ENCODE results near the gene XYLT1. TPM values are rescaled to one million over a fixed set of nuclear protein-coding genes. Genes with fewer than 3 reads are reported as not detected.

The XYLT1 gene
- total RNA-seq, 6 experiments from 2014 or later, result 0.48 to 2.0 (median 0.59) TPM

DNA sequence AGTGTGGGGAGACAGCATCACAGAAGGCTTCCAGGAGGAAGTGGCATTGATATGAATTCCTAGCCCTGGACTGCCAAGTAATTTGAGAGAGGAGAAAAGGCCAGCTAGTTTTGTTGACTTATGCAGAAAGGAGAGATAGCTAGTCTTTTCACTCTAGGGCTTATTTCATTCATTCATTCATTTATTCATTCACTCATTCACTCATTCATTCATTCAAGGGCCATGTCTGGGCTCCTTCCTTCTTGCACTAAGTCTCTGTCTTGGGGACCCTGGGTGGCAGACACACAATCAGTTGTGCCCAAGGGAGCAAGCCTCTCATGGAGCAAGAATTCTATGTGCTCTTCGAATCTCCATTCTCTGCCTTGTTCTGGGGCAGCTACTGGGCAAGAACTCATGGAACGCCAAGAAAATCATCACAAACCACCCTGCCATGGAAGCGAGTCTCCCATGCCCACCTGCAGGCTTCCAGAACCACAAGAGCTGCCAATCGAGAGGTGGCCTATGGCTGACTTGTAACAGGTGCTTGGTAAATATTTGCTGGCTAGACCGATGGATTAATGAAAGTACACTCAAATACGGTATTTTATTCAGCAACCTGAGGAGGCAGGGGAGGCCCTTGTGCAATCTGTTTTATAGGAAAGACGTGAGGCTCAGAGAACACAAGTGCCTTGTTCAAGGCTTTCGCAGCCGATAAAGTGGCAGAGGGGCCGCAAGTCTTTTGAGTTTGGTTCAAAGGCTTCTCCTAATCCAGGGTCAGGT, 223.6 kb downstream of the XYLT1 start:
- no peak for ATAC-seq
- H3K27me3 ChIP-seq, result no peaks in the 10 kb centered on the region
- no peaks in the 10 kb centered on the region for H3K36me3 ChIP-seq
- H3K9me3 ChIP-seq, result no peaks in the 10 kb centered on the region
- intact Hi-C loops (cut with DNase I), result no loop called here
- WGBS (ENCODE audit: insufficient coverage, low coverage, low lambda C conversion rate, missing lambda C conversion rate), result 68% methylated on average over 7 of the region's 10 CpGs
- no peak for DNase-seq
- H3K4me1 ChIP-seq, result no peaks in the 10 kb centered on the region
- TF ChIP-seq, protein P1, sequence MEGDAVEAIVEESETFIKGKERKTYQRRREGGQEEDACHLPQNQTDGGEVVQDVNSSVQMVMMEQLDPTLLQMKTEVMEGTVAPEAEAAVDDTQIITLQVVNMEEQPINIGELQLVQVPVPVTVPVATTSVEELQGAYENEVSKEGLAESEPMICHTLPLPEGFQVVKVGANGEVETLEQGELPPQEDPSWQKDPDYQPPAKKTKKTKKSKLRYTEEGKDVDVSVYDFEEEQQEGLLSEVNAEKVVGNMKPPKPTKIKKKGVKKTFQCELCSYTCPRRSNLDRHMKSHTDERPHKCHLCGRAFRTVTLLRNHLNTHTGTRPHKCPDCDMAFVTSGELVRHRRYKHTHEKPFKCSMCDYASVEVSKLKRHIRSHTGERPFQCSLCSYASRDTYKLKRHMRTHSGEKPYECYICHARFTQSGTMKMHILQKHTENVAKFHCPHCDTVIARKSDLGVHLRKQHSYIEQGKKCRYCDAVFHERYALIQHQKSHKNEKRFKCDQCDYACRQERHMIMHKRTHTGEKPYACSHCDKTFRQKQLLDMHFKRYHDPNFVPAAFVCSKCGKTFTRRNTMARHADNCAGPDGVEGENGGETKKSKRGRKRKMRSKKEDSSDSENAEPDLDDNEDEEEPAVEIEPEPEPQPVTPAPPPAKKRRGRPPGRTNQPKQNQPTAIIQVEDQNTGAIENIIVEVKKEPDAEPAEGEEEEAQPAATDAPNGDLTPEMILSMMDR (IDR thresholded peaks at IDR 0.05), result no peak
- TF ChIP-seq POLR2A (IDR thresholded peaks at IDR 0.05), result no peak
- H3K4me3 ChIP-seq, result no peak overlapping the region
- no peak overlapping the region for H3K27ac ChIP-seq

DNA sequence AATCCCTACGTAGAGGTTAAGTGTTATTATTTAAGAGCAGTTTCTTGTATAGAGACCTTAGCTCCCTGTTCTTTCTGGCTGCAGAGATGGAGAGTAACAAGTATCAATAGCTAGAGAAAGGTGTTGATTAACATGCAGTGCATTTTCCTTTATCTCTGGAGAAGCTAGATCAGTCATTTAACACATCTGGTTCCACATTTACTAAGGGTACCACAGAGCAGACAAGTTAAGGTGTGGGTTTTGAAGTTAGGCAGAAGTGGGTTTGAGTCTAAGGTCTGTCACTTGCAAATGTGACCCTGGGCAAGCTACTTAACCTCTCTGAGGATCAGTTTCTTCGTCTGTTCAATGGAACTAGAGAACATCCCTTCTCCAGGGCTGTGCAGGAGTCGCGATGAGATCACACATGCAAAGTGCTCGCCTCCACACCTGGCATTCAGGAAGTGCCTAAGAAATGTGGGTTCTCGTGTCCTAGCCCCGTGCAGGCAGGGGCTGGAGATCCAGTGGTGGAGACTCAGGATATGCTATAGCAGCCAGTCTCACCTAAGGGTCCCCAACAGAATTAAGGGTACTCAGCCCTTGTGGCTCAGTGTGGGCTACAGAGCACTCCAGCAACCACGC, 224.4 kb downstream of the XYLT1 start:
- 53% methylated on average over 1 of the region's 8 CpGs for WGBS (ENCODE audit: insufficient coverage, low coverage, low lambda C conversion rate, missing lambda C conversion rate)
- intact Hi-C loops (cut with DNase I), result no loop called here

DNA sequence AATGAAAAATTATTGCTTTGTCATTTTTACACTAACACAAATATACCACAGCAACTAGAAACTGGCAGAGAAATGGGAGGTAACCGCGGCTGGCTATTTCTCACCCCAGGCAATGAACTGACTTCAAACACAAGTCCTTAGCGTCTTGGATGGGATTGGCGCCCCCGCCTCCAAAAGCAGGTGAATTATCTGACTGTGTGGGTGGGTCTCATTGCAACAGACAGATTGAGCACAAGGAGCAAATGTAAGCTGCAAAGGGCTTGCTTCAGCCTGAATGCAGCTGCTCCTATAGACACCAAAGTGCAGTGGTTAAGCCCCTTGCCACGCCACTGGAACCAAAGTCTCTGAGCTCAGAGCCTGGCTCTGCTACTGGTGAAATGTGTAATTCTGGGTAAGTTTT, 225.0 kb downstream of the XYLT1 start:
- no peaks in the 10 kb centered on the region for H3K9me3 ChIP-seq
- H3K36me3 ChIP-seq, result no peaks in the 10 kb centered on the region
- no peak for ATAC-seq
- intact Hi-C loops (cut with DNase I), result no loop called here
- no peak overlapping the region for H3K4me3 ChIP-seq
- no peaks in the 10 kb centered on the region for H3K4me1 ChIP-seq
- H3K27ac ChIP-seq, result no peak overlapping the region
- WGBS (ENCODE audit: insufficient coverage, low coverage, low lambda C conversion rate, missing lambda C conversion rate), result 58% methylated on average over 6 of the region's 6 CpGs
- DNase-seq, result no peak
- TF ChIP-seq POLR2A (IDR thresholded peaks at IDR 0.05), result no peak
- TF ChIP-seq, protein P1 (IDR thresholded peaks at IDR 0.05), result no peak
- no peaks in the 10 kb centered on the region for H3K27me3 ChIP-seq

More for the DNA sequence above, 224.4 kb downstream of the XYLT1 start:
- Histone ChIP-seq H3K27me3 (no peaks in the 10 kb centered on the region), H3K4me3 (no peak overlapping the region), H3K36me3 (no peaks in the 10 kb centered on the region), H3K4me1 (no peaks in the 10 kb centered on the region), H3K27ac (no peak overlapping the region), H3K9me3 (no peaks in the 10 kb centered on the region)
- DNase-seq, result no peak
- TF ChIP-seq, protein P1 (IDR thresholded peaks at IDR 0.05), result no peak
- TF ChIP-seq POLR2A (IDR thresholded peaks at IDR 0.05), result no peak
- no peak for ATAC-seq

DNA sequence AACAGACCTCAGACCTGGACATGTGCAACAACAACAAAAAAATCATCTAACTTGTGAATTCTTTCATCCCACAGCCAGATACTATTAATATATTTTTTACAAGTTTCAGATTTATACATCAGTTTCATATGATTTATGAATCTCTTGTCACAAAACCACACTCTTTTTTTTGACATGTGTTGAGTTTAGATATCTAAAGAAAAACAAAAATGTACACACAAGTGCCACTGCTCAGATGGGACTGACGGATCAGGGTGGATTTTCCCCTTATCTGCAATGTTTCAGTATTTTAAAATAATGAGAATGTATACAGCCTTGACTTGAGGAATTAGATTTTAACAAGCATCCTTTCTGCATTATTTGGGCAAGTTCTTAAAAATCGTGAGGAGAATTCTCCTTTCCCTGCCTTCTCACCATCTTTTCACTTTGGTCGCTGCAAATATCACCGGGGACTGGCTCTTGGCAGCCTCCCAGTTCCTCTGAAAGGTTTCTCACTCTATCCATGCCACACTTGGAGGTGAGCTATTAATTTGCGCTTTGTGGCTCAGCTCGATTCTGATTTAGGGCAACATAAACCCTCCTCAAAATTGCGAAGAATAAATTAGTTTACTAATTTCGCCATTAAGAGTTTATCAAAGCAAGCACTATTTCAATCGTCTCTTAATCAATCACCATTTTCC, 225.7 kb downstream of the XYLT1 start:
- H3K9me3 ChIP-seq, result no peaks in the 10 kb centered on the region
- WGBS (ENCODE audit: insufficient coverage, low coverage, low lambda C conversion rate, missing lambda C conversion rate), result 58% methylated on average over 9 of the region's 9 CpGs
- ATAC-seq (no peak), DNase-seq (no peak)
- no peaks in the 10 kb centered on the region for H3K36me3 ChIP-seq
- no peaks in the 10 kb centered on the region for H3K4me1 ChIP-seq
- no peak overlapping the region for H3K4me3 ChIP-seq
- H3K27me3 ChIP-seq, result no peaks in the 10 kb centered on the region
- no peak overlapping the region for H3K27ac ChIP-seq
- no peak for TF ChIP-seq POLR2A (IDR thresholded peaks at IDR 0.05)
- TF ChIP-seq, protein P1 (IDR thresholded peaks at IDR 0.05), result no peak
- intact Hi-C loops (cut with DNase I), result no loop called here
